HK-2 (cell line): ENCODE data around the gene KRT15.

Source experiments
- DNase-seq: peaks from one replicate; pipeline ENCODE4 v3.0.0-alpha.2; 2018; ENCODE audit not compliant: unreplicated experiment

The KRT15 gene

GRCh38 chr17:41518789-41519449 is at the start of gene KRT15:
TSS of gene KRT15 (minus strand) at chr17:41518890. CDS start at chr17:41518827, 63 bp downstream.
- DNase-seq: no peak

GRCh38 chr17:41567317-41567716 is 48.6 kb upstream of the KRT15 start:
- DNase-seq: no peak

- no peak for DNase-seq
These were observed 46.6 kb upstream of the KRT15 start for GRCh38 chr17:41565338-41565737.

- no peak for DNase-seq
These were observed 45.0 kb upstream of the KRT15 start for GRCh38 chr17:41563607-41564170.

GRCh38 chr17:41561554-41561953 is 42.9 kb upstream of the KRT15 start:
- DNase-seq: no peak

GRCh38 chr17:41559548-41559947 is 40.9 kb upstream of the KRT15 start:
- DNase-seq: no peak

GRCh38 chr17:41556931-41557330 is 38.2 kb upstream of the KRT15 start:
- no peak for DNase-seq

- DNase-seq: no peak
These were observed 37.6 kb upstream of the KRT15 start for GRCh38 chr17:41556306-41556705.

GRCh38 chr17:41555105-41555887 is 36.6 kb upstream of the KRT15 start:
- DNase-seq: no peak

- DNase-seq: no peak
These were observed 35.4 kb upstream of the KRT15 start for GRCh38 chr17:41553987-41554680.

- no peak for DNase-seq
These were observed 34.5 kb upstream of the KRT15 start for GRCh38 chr17:41553176-41553575.

GRCh38 chr17:41552455-41552854 is 33.8 kb upstream of the KRT15 start:
- DNase-seq: no peak

GRCh38 chr17:41551365-41551764 is 32.7 kb upstream of the KRT15 start:
- no peak for DNase-seq

- no peak for DNase-seq
These were observed 30.9 kb upstream of the KRT15 start for GRCh38 chr17:41549596-41550039.

GRCh38 chr17:41548844-41549595 is 30.3 kb upstream of the KRT15 start:
- DNase-seq: peak; percentile 94

GRCh38 chr17:41547921-41548843 is 29.5 kb upstream of the KRT15 start:
- DNase-seq: peak; percentile 97

- no peak for DNase-seq
These were observed 28.7 kb upstream of the KRT15 start for GRCh38 chr17:41547378-41547841.

GRCh38 chr17:41546819-41547218 is 28.1 kb upstream of the KRT15 start:
- DNase-seq: no peak

- DNase-seq: no peak
These were observed 27.2 kb upstream of the KRT15 start for GRCh38 chr17:41545829-41546410.

- no peak for DNase-seq
These were observed 26.2 kb upstream of the KRT15 start for GRCh38 chr17:41544935-41545334.
